Neural crest cell (in vitro differentiated cells): Measurements from ENCODE around the gene RAB5A. TPM values are rescaled to one million over a fixed set of nuclear protein-coding genes. Genes with fewer than 3 reads are reported as not detected.
"Not testable (repeated sequence)": the region's sequence is repeated elsewhere in the genome, so short reads cannot be mapped to it uniquely, and the experiment has no call there.

Source experiments
- DNase-seq: peaks from one replicate; pipeline ENCODE4 v3.0.0; 2021; ENCODE audit warnings: low read depth, mixed read lengths, low spot score
- H3K27ac Mint-ChIP-seq: one replicate; pipeline ENCODE4 v1.8.0; 2021; ENCODE audit warnings: mild to moderate bottlenecking, mixed read lengths; ENCODE audit not compliant: unreplicated experiment
- H3K27me3 Mint-ChIP-seq: 2 replicates; pipeline ENCODE4 v1.8.0; 2021; ENCODE audit warnings: low read depth, mild to moderate bottlenecking, mixed read lengths
- H3K36me3 Mint-ChIP-seq: 2 replicates; pipeline ENCODE4 v1.8.0; 2021; ENCODE audit warnings: low read depth, mild to moderate bottlenecking, mixed read lengths
- H3K4me1 Mint-ChIP-seq: 2 replicates; pipeline ENCODE4 v1.8.0; 2021; ENCODE audit warnings: mixed read lengths
- H3K4me3 Mint-ChIP-seq: one replicate; pipeline ENCODE4 v1.8.0; 2021; ENCODE audit warnings: mild to moderate bottlenecking, mixed read lengths
- H3K9me3 Mint-ChIP-seq: 2 replicates; pipeline ENCODE4 v1.8.0; 2021; ENCODE audit warnings: mixed read lengths
- CTCF ChIP-seq: fragments of 200-600 bp; sonication (generic); conservative IDR thresholded peaks from 2 replicates; pipeline ENCODE4 v1.5.0; 2021; ENCODE audit warnings: antibody characterized with exemption, mild to moderate bottlenecking
- total RNA-seq: library from RNA; stranded (reverse); gene quantifications from 2 replicates; pipeline ENCODE4 v1.2.1, GENCODE V29; 2021

Gene RAB5A
- total RNA-seq, 1 donor from 2014 or later = 39.4 TPM

GRCh38 chr3:19948226-19948591, 1.3 kb downstream of the RAB5A start:
- Mint-ChIP-seq H3K27ac (no peak overlapping the region), H3K36me3 (no peaks in the 10 kb centered on the region), H3K4me3 (peak overlapping the region; percentile 99), H3K4me1 (peaks cover 38% of the 10 kb centered on the region), H3K9me3 (peaks cover 2% of the 10 kb centered on the region), H3K27me3 (peaks cover 3% of the 10 kb centered on the region)
- no peak for TF ChIP-seq CTCF
- DNase-seq = no peak

- Mint-ChIP-seq H3K27ac (no peak overlapping the region), H3K4me1 (peaks cover 38% of the 10 kb centered on the region), H3K4me3 (no peak overlapping the region), H3K36me3 (no peaks in the 10 kb centered on the region), H3K27me3 (peaks cover 3% of the 10 kb centered on the region), H3K9me3 (peaks cover 2% of the 10 kb centered on the region)
- DNase-seq = no peak
- TF ChIP-seq CTCF = no peak
Measured at GRCh38 chr3:19950316-19950715, 3.4 kb downstream of the RAB5A start.

GRCh38 chr3:19954676-19955075, 7.8 kb downstream of the RAB5A start:
- no peak for DNase-seq
- no peaks in the 10 kb centered on the region for H3K27me3 Mint-ChIP-seq
- H3K27ac Mint-ChIP-seq = no peak overlapping the region
- H3K4me1 Mint-ChIP-seq = no peaks in the 10 kb centered on the region
- H3K36me3 Mint-ChIP-seq = no peaks in the 10 kb centered on the region
- H3K9me3 Mint-ChIP-seq = no peaks in the 10 kb centered on the region
- H3K4me3 Mint-ChIP-seq = no peak overlapping the region
- no peak for TF ChIP-seq CTCF

GRCh38 chr3:19957354-19957753, 10.5 kb downstream of the RAB5A start:
- H3K9me3 Mint-ChIP-seq, H3K4me1 Mint-ChIP-seq, H3K4me3 Mint-ChIP-seq, DNase-seq, H3K27me3 Mint-ChIP-seq, H3K36me3 Mint-ChIP-seq: not testable (repeated sequence)
- peak overlapping the region; percentile 35 for H3K27ac Mint-ChIP-seq

GRCh38 chr3:19959505-19959904, 12.6 kb downstream of the RAB5A start:
- no peak for DNase-seq
- H3K4me3 Mint-ChIP-seq = no peak overlapping the region
- H3K9me3 Mint-ChIP-seq = no peaks in the 10 kb centered on the region
- H3K4me1 Mint-ChIP-seq = no peaks in the 10 kb centered on the region
- no peaks in the 10 kb centered on the region for H3K36me3 Mint-ChIP-seq
- H3K27me3 Mint-ChIP-seq = no peaks in the 10 kb centered on the region
- peak overlapping the region; percentile 52 for H3K27ac Mint-ChIP-seq
- TF ChIP-seq CTCF = no peak

- Mint-ChIP-seq H3K36me3 (no peaks in the 10 kb centered on the region), H3K27me3 (no peaks in the 10 kb centered on the region), H3K4me3 (no peak overlapping the region), H3K27ac (no peak overlapping the region), H3K9me3 (no peaks in the 10 kb centered on the region), H3K4me1 (no peaks in the 10 kb centered on the region)
- no peak for DNase-seq
- TF ChIP-seq CTCF = no peak
Measured at GRCh38 chr3:19960696-19961095, 13.8 kb downstream of the RAB5A start.
